Measurements from ENCODE around the gene CYB5R3.
A peak's percentile ranks its signal among the peaks of the same experiment; 100 is the strongest.
"Not testable (repeated sequence)": the region's sequence is repeated elsewhere in the genome, so short reads cannot be mapped to it uniquely, and the experiment has no call there.

Gene CYB5R3

DNA sequence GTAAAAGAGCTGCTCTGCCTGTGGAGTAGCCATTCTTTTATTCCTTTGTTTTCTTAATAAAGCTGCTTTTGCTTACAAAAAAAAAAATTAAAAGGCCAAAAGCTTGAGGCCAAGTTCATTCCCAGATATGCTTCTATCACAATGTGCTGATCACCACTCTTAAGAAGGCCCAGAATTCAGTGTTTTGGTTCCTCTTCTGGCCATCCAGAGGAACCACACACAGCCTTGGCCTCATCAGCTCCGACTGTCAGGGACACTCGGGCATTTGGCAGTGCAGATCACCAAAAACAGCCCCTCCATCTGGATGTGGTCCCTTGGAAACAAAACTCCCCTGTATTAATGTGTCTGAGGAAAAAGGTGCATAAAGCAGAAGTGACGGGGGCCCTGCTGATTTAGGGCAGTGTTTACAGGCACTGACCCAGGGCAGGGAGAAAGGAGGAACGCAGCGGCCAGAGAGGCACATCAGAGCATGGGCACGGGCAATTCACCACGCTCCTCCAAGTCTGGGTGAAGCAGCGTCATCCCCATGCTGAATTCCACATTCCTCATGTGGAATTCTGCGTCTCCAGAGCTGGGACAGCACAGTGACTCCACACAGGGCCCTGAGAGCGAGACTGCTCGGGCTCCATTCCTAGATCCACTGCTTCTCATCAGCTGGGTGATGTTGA is 52.2 kb downstream of the CYB5R3 start:
- no peak for DNase-seq (ENCODE audit: low spot score)

DNA sequence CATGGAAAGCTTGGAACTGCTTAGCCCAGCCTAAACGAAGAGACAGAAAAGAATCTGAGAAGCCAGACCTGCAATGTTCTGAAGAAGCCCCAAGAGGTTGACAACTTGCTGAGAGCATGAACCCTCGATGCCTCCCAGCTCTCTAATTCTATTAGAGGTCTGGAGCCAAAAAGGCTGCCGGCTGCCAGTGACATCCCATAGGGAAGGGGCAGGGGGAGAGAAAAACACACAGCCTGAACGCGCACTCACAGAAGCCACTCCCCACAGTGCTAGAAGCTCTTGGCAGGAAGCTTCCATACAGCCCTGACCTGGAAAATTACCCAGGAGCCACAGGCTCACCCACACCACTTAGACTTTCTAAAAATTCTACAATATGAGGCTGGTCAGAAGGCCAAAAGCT is 52.9 kb downstream of the CYB5R3 start:
- no peak for DNase-seq (ENCODE audit: low spot score)

DNA sequence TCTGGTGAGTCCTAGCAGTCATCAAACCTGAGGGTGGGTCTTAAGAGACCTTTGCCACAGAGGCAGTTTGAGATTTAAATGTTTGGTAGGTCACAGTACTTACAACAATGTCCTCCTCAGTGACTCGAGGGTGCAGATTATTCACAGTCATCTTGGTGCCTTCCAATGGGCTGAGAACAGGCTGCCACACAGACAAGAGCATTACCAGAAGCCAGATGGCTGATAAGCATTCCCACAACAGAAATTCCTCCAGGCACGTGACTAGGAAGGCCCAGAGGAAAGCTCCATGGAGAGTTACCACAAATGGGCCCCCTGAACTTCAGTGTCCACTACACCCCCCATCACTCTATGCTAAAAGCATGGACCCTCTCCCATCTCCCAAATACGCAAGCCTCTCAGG is 53.8 kb downstream of the CYB5R3 start:
- no peak for DNase-seq (ENCODE audit: low spot score)

DNA sequence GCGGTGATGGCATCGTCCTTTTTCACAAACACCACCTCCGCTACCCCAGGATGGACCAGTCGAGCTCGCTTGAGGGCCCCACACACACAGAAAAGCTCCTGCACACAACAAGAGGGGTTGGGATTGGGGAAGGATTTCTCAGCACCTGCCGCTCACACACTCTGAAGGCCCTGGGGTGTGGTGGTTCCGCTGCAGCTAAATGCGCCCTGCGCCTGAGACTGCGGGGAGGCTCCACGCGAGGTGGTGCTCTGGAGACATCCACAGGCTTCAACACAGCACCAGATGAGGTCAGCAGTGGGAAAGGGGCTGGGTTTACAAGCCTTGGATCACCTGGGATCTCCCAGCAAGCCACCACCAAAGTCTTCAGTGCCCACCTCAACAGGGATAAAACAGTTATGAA is 57.2 kb downstream of the CYB5R3 start:
- no peak for DNase-seq (ENCODE audit: low spot score)

DNA sequence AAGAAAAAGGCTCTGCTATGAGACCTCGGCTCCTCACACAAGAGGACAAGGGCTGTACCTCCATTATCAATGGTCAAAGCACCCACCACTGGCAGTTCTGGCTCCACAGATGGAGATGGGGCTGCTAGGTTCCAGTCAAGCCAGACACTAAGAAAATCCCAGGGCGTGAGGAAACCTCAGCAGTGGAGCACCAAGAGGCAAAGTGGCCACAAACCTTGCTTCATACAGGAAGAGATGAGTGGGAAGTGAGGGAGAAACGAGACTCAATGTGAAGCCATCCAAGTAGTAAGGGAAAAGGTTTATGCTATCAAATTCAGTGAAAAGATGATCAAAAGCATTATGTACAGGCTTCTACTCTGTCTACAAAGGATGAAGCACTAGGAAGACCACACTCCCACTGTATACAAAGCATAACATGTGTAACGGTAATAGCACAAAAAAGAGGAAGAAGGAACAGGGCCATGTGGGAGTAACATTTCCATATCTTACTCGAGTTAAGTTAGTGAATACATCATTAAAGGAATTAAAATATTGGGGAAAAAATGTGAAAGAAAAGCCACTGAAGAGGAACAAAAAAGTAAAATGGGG is 61.5 kb downstream of the CYB5R3 start:
- DNase-seq (ENCODE audit: low spot score): no peak

DNA sequence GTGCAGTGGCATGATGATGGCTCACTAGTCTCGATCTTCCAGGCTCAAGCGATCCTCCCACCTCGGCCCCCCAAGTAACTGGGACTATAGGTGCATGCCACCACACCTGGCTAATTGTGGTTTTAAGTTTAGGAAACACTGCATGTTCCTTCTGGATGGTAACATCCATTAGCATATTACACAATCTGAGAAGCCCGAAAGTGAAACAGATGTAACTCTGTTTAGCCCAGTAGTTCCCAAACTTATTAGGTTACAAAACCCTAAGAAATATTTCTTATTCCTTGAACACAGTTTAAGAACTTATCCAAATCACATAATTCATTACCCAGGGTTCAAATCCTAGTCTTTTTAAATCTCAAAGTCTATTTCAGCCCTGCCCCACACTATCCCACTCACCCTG is 62.8 kb downstream of the CYB5R3 start:
- no peak for DNase-seq (ENCODE audit: low spot score)

DNA sequence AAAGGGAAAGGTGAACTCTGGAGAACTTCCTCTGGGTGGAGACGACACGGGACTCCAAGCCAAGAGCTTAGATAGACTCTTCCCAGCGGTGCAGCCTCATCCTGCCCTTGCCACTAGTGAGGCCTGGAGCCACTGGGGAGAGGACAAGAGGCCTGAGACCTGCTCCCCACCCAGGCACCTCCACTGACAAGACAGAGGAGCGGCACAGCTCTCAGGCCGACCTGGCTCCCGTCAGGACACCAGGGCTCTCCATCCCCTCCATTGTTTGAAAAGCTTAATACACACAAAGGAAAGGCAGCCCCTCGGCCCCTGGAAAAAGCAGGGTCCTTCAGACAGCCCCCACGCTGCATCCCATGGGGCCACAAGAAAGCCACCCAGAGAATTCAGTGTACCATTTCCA is 64.1 kb downstream of the CYB5R3 start:
- DNase-seq (ENCODE audit: low spot score): no peak

DNA sequence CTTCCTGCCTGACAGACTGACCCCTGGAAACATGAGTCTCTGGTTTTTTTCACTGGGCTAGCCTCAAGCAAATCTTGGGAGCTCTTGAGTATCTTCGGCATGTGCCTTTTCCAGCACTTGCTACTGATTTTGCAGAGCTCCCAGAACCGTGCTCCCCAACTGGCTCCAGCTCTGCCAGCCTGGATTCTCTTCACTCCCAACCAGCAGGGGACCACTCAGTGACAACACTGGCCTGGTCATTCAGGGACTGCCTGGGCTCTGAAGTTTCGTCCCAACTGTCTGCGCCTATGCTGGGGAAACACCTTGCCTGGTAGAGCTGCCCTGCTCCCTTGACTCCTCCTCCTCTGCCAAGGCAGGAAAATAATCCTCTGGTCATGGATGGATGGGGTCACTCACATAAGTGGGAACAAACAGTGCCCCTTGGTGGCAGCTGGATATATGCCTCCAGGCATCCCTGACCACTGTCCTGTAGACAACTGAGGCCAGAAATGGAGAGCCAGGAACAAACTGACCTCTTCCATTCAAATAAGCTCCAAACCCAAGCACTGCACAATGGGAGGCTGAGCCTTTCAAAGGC is 64.7 kb downstream of the CYB5R3 start:
- DNase-seq (ENCODE audit: low spot score): no peak

DNA sequence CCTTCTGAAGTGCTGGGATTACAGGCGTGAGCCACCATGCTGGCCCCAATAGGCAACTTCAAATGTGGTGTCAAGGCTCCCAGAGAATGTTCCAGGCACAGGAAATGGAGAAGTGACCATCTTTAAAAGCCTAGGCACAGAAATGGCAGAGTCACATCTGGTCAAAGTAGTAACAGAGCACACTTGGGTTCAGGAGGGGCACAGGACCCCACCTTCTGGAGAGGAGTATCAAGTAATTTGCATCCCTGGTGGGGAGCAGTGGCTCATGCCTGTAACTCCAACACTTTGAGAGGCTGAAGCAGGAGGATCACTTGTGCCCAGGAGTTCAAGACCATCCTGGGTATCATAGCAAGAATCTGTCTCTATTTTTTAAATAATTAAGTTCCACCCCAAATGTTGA is 66.2 kb downstream of the CYB5R3 start:
- no peak for DNase-seq (ENCODE audit: low spot score)

DNA sequence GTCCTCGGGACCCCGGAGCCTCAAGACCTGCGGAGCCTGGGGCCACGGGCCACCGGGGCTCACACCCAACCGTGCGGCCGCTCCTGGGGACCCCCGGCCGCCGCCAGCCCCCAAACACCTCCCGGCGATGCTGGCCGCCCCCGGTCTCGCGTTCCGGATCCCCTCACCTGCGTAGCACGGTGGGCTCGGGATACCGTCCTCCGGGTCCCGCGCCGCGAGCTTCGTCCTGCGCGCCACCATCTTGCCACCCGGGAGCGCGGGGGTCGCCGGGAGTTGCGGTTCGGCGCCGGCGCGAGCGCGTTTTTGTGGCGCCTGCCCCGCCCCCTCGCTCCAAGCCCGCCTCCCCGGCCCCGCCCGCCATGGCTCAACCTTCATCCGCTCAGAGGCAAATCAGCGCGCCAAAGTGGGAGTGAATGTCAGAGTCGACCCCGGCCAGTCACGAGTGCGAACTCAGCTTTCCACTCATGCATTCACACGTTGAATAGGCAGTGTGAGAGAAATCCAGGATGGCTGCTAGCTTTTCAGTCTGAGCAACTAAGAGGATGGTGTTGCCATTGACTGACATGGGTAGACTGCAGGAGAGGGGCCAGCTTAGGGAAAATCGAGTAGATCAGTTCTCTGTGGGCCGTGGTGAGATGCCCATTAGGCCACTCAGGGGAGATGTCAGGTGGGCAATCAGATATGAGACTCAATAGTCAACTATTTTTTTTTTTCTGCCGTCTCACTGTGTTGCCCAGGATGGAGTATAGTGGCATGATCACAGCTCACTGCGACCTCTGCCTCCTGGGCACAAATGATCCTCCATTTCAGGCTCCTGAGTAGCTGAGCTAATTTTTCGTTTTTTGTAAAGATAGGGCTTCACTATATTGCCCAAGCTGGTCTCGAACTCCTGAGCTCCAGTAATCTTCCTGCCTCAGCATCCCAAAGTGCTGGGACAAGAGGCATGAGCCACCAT is 67.2 kb downstream of the CYB5R3 start:
- DNase-seq (ENCODE audit: low spot score): peak; percentile 39

DNA sequence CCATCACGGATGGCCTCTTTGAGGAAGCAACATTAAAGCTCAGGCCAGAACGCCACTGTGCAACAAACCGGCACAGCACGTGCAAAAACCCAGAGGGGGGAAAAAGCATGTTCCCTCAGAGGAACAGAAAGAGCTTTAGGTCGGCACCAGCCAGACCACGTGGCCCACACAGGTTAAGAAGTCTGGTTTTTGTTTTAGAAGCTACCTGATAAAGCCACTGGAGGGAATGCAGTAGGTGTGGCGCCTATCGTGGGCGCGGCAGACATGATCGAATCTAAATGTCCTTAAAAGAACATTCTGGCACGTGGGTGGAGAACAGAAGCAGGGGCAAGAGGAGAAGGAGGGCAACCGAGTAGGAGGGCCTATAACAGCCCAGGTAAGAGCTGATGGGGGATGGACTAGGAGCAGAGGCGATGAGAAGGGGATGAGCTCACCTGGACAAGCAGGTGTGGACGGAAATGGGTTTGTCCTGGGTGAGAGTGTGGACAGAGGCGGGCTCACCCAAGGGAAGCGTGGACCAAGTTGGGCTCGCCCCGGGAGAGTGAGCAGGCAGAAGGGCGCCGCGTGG is 67.9 kb downstream of the CYB5R3 start:
- not testable (repeated sequence) for DNase-seq (ENCODE audit: low spot score)

DNA sequence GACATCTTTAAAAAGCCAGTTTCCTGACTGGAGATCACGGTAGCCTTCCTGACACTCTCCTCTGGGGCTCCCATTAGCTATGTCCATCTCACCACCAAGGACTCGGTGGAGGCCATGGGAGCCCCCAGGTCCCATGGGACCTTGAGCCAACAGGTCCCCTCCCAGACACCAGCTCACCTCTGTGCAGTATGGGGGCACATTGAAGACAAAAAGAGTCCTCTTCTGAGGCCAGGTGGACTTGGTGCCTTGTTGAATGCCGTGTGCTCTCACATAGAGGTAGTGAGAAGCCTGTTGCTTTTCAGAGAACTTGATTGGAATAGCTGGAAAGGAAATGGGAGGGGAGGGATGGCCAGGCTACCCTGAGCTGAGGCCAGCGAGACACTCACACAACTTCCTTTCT is 69.2 kb downstream of the CYB5R3 start:
- DNase-seq (ENCODE audit: low spot score): not testable (repeated sequence)

DNA sequence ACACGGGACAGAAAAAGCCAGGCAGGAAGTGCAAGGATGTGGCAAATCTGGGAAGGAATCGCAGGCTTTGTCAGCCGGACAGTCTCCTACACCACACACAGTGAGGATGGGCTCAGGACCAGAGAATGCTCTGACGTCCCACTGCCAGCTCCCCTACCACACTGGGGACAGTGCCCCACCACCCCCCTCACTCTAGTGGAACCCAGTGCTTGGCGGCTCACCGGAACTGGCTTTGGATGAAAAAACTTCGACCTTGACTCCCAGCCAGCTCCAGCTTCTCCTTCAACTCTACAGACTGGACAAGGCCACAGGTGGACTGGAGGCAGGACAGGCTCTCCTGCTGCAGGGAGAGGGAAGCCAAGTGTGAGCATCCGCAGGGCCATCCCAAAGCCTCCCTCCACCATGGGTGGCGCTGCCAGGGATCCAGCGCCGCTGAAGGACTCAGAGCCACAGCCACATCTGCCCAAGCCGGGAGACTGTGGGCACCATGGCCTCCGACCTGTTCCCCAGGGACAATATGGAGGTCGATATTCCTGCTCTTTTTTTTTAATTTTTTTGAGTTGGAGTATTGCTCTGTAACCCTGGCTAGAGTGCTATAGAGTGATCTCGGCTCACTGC is 71.5 kb downstream of the CYB5R3 start:
- no peak for DNase-seq (ENCODE audit: low spot score)

DNA sequence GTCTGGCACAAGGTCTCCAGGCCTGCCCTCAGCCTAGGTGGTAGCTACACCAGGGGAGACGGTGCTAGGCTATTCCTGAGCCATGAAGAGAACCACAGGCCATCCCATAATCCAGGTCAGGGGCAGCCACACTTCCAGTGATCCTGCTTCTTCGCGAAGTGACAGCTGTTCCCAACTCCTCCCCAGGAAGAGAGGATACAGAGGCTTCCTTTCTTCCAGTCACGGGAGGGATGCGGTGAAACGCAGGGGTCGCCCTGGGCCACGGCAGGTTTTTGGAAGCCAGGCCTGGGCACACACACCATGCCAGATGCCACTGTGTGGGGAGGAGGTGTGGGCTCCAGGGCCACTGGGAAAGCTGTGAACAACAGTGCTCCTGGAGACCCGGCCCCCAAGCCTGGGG is 72.1 kb downstream of the CYB5R3 start:
- DNase-seq (ENCODE audit: low spot score): not testable (repeated sequence)

DNA sequence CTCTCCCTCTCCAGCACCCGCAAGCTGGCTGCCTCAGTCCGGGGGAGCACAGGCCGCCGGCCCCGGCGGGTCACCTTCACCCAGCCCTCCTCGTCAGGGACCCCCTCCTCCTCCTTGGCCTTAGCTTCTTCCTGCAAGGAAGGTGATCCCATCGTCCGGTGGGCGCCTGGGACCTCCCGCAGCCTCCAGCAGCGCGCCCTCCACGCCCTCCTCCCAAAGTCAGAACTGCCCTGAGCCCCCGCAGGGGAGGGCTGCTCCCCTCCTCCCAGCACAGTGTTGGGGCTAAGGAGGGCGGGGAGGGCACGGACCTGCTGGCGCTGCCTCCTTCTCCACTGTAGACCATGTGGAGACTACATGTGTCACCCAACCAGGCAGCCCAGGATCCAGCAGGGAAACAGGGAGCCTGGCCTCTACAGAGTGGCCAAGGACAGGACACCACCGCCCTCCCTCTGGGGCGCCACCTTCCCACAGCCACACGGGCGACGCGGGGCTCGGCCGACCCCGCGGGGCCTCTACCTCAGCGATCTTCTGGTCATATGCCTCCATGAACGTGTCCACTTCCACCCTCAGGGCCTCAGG is 73.1 kb downstream of the CYB5R3 start:
- not testable (repeated sequence) for DNase-seq (ENCODE audit: low spot score)

DNA sequence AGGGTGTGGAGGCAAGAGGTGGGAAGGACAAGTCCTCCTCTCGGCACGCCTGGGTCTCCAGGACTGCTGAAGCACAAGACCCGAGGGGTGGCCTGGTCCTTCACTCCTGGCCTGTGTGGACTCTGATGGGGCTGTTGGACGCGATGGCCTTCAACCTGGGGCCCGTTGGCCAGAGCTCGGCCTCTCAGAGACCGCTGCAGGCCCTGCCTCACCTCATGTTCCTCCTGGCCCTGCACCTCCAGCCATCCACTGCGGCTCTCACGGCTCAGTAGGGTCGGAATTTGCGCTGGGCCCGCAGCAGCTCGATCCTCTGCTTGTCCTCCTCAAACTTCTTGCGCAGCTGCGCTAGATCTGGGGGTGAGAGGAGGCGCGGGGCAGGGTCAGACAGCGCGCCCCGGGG is 74.7 kb downstream of the CYB5R3 start:
- not testable (repeated sequence) for DNase-seq (ENCODE audit: low spot score)

DNA sequence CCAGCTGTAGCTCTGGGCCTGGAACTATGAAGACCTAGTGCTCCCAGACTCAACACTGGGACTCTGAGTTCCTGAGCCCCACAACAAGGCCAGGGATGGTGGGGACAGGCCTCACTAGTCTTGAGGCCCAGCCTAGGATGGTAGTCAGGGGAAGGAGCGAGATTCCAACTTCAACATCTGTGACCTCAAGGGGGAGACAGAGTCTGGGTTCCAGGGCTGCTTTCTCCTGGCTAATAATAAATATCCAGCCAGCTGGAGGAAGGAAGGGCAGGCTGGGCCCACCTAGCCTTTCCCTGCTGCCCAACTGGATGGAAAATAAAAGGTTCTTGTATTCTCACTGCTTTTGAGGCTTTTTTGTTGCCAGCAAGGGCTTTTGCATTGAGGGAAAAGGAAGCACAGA is 75.1 kb downstream of the CYB5R3 start:
- not testable (repeated sequence) for DNase-seq (ENCODE audit: low spot score)

DNA sequence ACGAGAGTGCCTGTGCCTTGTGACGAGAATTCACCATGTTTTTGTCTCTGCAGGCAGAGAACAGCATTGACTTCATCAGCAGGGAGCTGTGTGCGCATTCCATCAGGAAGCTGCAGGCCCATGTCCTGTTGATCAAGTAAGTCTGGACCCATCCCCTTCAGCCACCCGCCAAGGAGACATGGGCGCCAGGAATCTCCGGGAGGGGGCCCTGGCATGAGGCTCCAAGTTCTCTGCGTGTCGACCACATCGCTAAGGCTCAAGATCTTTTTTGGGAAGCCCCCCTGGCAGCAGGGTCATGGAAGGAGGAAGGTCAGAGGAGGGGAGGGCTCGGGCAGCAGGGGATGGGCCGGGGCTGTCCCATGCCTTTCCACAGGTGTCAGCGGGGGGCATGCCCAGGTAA is 78.1 kb downstream of the CYB5R3 start:
- not testable (repeated sequence) for DNase-seq (ENCODE audit: low spot score)

DNA sequence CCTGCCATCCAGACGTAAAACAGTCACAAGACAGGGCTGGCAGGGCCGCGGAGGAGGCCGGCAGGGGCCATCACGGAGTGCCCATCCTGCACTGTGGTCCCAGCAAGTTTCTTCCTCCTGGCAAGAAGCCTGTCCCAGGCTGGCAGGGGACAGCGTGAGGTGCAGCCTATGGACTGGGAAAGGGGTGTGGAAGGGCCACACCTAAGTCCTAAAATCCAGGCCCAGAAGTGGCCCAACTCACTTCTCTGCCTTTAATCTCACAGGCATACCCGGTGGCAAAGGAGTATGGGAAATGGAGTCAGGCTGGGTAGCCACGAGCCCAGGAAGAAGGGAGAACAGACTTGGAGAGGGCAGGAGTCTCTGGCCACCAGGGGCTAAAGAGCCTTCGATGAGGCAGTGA is 78.6 kb downstream of the CYB5R3 start:
- DNase-seq (ENCODE audit: low spot score): not testable (repeated sequence)

DNA sequence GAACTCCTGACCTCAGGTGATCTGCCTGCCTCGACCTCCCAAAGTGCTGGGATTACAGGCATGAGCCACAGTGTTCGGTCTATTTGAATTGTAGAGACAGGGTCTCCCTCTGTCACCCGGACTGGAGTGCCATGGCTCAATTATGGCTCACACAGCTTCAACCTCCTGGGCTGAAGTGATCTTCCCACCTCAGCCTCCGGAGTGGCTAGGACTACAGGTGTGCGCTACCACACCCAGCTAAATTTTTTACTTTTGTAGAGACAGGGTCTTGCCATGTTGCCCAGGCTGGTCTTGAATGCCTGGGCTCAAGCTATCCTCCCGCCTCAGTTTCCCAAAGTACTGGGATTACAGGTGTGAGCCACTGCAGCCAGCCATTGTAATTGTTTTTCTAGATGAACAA is 81.2 kb downstream of the CYB5R3 start:
- not testable (repeated sequence) for DNase-seq (ENCODE audit: low spot score)
